ENCODE measurements around the gene DBP.
A peak's percentile ranks its signal among the peaks of the same experiment; 100 is the strongest.

Gene DBP

DNA sequence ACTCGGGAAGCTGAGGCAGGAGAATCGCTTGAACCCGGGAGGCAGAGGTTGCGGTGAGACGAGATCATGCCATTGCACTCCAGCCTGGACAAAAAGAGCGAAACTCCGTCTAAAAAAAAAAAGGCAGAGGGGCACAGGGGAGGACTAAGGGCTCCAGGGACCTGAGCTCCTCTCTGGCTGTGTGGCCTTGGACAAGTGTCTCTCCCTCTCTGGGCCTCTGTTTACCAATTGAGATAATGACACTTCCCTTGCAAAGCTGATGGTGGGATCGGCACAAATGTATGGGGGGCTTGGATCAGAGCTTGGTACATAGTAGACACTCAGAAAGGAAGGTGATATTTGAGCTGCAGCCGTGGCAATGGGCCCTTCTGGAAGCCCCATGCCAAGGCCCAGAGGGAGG lies 42.0 kb downstream of the DBP start:
- no peak overlapping the region for H3K4me3 ChIP-seq (ENCODE audit: low read depth, low read length)
- no peaks in the 10 kb centered on the region for H3K4me1 ChIP-seq (ENCODE audit: control insufficient read depth, insufficient read depth, low read length)
- no peak overlapping the region for H3K27ac ChIP-seq (ENCODE audit: low read depth, low read length)
- H3K9me3 ChIP-seq (ENCODE audit: control insufficient read depth, insufficient read depth, low read length): no peaks in the 10 kb centered on the region
- no peaks in the 10 kb centered on the region for H3K36me3 ChIP-seq (ENCODE audit: control insufficient read depth, insufficient read depth, low read length)
- H3K27me3 ChIP-seq (ENCODE audit: control insufficient read depth, insufficient read depth, low read length): no peaks in the 10 kb centered on the region
- no peak overlapping the region for H3K9ac ChIP-seq (ENCODE audit: low read depth, low read length)

DNA sequence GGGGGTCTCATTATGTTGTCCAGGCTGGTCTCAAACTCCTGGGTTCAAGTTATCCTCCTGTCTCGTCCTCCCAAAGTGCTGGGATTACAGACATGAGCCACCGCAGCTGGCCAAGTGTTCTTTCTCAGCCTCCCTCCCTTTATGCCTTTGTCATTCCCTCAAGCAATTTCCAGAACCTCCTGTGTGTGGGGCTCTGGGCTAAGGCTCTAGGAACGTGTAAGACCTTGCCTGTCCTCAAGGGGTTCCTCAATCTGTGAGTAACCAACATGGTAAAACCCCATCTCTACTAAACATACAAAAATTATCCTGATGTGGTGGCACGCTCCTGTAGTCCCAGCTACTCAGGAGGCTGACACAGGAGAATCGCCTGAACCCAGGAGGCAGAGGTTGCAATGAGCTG lies 46.2 kb downstream of the DBP start:
- Histone ChIP-seq H3K9me3 (ENCODE audit: control insufficient read depth, insufficient read depth, low read length) (no peaks in the 10 kb centered on the region), H3K27me3 (ENCODE audit: control insufficient read depth, insufficient read depth, low read length) (no peaks in the 10 kb centered on the region), H3K9ac (ENCODE audit: low read depth, low read length) (no peak overlapping the region), H3K27ac (ENCODE audit: low read depth, low read length) (no peak overlapping the region), H3K36me3 (ENCODE audit: control insufficient read depth, insufficient read depth, low read length) (no peaks in the 10 kb centered on the region), H3K4me3 (ENCODE audit: low read depth, low read length) (no peak overlapping the region), H3K4me1 (ENCODE audit: control insufficient read depth, insufficient read depth, low read length) (no peaks in the 10 kb centered on the region)

DNA sequence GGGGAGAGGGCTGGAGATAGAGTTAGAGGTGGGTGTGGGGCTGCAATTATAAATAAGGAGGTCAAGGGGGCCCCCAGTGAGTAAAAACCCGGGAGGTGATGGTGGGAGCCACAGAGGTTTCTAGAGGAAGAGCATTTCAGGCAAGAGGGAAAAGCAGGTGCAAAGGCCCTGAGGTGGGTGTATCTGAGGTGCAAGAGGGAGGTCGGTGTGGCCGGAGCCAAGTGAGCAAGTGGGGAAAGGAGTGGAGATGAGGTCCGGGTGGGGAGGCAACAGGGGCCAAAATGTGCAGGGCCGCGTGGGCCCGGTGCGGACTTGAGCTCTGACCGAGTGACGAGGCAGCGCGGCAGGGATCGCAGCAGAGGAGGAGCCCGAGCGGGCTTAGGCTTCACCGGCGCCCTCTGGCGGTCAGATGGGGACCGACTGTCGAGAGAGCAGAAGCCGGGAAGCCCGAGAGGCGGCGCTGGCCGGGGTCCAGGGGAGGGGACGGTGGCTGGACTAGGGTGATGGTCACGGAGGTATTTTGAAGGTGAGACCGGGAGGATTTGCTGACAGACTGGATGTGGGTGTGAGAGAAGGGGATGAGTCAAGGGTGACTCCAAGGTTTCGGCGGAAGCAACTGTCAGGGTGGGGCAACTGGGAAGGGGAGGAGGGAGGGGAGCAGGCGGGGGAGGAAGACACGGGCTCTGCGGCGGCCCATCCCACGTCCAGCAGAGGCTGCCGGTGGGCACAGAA lies 48.3 kb downstream of the DBP start:
- H3K36me3 ChIP-seq (ENCODE audit: control insufficient read depth, insufficient read depth, low read length): no peaks in the 10 kb centered on the region
- no peaks in the 10 kb centered on the region for H3K9me3 ChIP-seq (ENCODE audit: control insufficient read depth, insufficient read depth, low read length)
- no peak overlapping the region for H3K27ac ChIP-seq (ENCODE audit: low read depth, low read length)
- H3K9ac ChIP-seq (ENCODE audit: low read depth, low read length): no peak overlapping the region
- H3K4me3 ChIP-seq (ENCODE audit: low read depth, low read length): peak overlapping the region; percentile 60
- no peaks in the 10 kb centered on the region for H3K27me3 ChIP-seq (ENCODE audit: control insufficient read depth, insufficient read depth, low read length)
- no peaks in the 10 kb centered on the region; the same call in 1 of the 2 replicates for H3K4me1 ChIP-seq (ENCODE audit: control insufficient read depth, insufficient read depth, low read length)

DNA sequence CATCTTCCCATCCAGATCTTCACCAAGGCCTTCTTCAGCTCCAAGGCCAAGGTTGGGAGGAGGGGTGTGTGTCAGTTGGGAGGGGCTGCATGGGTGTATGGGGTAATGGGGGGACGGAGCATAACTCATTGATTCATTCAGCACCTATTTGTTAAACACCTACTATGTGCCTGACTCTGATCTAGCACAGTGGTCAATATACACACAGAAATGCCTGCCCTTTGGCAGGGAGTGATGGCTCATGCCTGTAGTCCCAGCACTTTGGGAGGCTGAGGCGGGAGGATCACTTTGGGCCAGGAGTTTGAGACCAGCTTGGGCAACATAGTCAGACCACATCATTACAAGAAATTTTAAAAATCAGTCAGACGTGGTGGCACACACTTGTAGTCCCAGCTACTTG lies 49.8 kb downstream of the DBP start:
- Histone ChIP-seq H3K36me3 (ENCODE audit: control insufficient read depth, insufficient read depth, low read length) (no peaks in the 10 kb centered on the region), H3K4me1 (ENCODE audit: control insufficient read depth, insufficient read depth, low read length) (no peaks in the 10 kb centered on the region; the same call in 1 of the 2 replicates), H3K27ac (ENCODE audit: low read depth, low read length) (no peak overlapping the region), H3K9ac (ENCODE audit: low read depth, low read length) (no peak overlapping the region), H3K9me3 (ENCODE audit: control insufficient read depth, insufficient read depth, low read length) (no peaks in the 10 kb centered on the region), H3K27me3 (ENCODE audit: control insufficient read depth, insufficient read depth, low read length) (no peaks in the 10 kb centered on the region), H3K4me3 (ENCODE audit: low read depth, low read length) (no peak overlapping the region)

DNA sequence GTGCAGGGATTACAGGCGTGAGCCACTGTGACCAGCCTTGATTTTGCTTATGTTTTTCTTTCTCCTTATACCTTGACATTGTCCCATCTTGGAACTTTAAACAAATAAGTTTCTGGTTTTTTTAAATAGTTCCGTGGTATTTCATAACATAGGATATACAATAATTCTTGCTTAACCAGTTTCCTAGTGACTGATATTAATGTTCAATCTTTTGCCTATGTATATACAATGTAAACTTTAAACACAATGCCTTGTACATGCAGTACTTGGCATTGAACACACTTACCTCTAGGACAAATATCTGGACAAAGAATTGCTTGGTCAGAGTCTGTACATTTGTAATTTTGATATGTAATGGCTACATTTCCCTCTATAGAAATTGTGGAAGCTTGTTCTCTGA lies 55.0 kb downstream of the DBP start:
- no peak overlapping the region for H3K9ac ChIP-seq (ENCODE audit: low read depth, low read length)
- H3K9me3 ChIP-seq (ENCODE audit: control insufficient read depth, insufficient read depth, low read length): no peaks in the 10 kb centered on the region
- H3K27ac ChIP-seq (ENCODE audit: low read depth, low read length): no peak overlapping the region
- H3K36me3 ChIP-seq (ENCODE audit: control insufficient read depth, insufficient read depth, low read length): no peaks in the 10 kb centered on the region
- no peaks in the 10 kb centered on the region; the same call in 1 of the 2 replicates for H3K4me1 ChIP-seq (ENCODE audit: control insufficient read depth, insufficient read depth, low read length)
- H3K4me3 ChIP-seq (ENCODE audit: low read depth, low read length): no peak overlapping the region
- H3K27me3 ChIP-seq (ENCODE audit: control insufficient read depth, insufficient read depth, low read length): no peaks in the 10 kb centered on the region

Data from HUES48 (cell line).